Activated CD4-positive, CD25-positive, alpha-beta regulatory T cell (primary cell): ENCODE data around the gene NMNAT1.
"Not testable (repeated sequence)": the region's sequence is repeated elsewhere in the genome, so short reads cannot be mapped to it uniquely, and the experiment has no call there.

Source experiments
- DNase-seq, 4 experiments: peaks; one replicate each; lab custom pipeline; 2025; lab: John Stamatoyannopoulos, UW

The NMNAT1 gene

GRCh38 chr1:9920606-9921005, 22.7 kb upstream of the NMNAT1 start:
- no peak for DNase-seq

GRCh38 chr1:9922342-9922741, 20.9 kb upstream of the NMNAT1 start:
- DNase-seq: no peak

- DNase-seq: no peak
Observed at GRCh38 chr1:9927259-9927658, 16.0 kb upstream of the NMNAT1 start.

- DNase-seq: no peak
Observed at GRCh38 chr1:9929431-9930385, 13.6 kb upstream of the NMNAT1 start.

GRCh38 chr1:9942399-9942938, 806 bp upstream of the NMNAT1 start:
- DNase-seq: no peak

- DNase-seq: no peak
Observed at GRCh38 chr1:9946315-9946714, 3.0 kb downstream of the NMNAT1 start.

- DNase-seq: no peak
Observed at GRCh38 chr1:9957726-9958125, 14.5 kb downstream of the NMNAT1 start.

GRCh38 chr1:9960011-9960410, 16.7 kb downstream of the NMNAT1 start:
- no peak for DNase-seq

- DNase-seq: no peak
Observed at GRCh38 chr1:9960706-9961562, 17.7 kb downstream of the NMNAT1 start.

- no peak for DNase-seq
Observed at GRCh38 chr1:9984253-9984652, 41.0 kb downstream of the NMNAT1 start.

- DNase-seq: no peak
Observed at GRCh38 chr1:9985001-9985400, 41.7 kb downstream of the NMNAT1 start.

- DNase-seq: no peak
Observed at GRCh38 chr1:9989773-9990172, 46.5 kb downstream of the NMNAT1 start.

GRCh38 chr1:9990944-9991343, 47.7 kb downstream of the NMNAT1 start:
- DNase-seq: no peak

GRCh38 chr1:9992910-9993309, 49.6 kb downstream of the NMNAT1 start:
- no peak for DNase-seq

GRCh38 chr1:9993561-9994075, 50.3 kb downstream of the NMNAT1 start:
- no peak for DNase-seq

- no peak for DNase-seq
Observed at GRCh38 chr1:9996624-9997582, 53.6 kb downstream of the NMNAT1 start, which contains the start of gene RBP7. Gene RBP7, plus strand, starts transcription at chr1:9997228. Its CDS starts 31 bp downstream, at chr1:9997259.

- no peak for DNase-seq
Observed at GRCh38 chr1:10001016-10001665, 57.9 kb downstream of the NMNAT1 start.

- not testable (repeated sequence) for DNase-seq
Observed at GRCh38 chr1:10005248-10005647, 62.0 kb downstream of the NMNAT1 start.

- DNase-seq: no peak
Observed at GRCh38 chr1:10007169-10007568, 63.9 kb downstream of the NMNAT1 start.

GRCh38 chr1:10014016-10014415, 70.7 kb downstream of the NMNAT1 start:
- no peak for DNase-seq

GRCh38 chr1:10019561-10019960, 76.3 kb downstream of the NMNAT1 start:
- DNase-seq: no peak
